Hepatic stellate cell (primary cell): ENCODE data around the gene SLC35B2.
A peak's percentile ranks its signal among the peaks of the same experiment; 100 is the strongest.

Experiments used
- DNase-seq: peaks from one replicate; pipeline ENCODE4 v3.0.0; 2011; ENCODE audit warnings: low spot score

SLC35B2 gene

GRCh38 chr6:44253307-44254101 is 3.8 kb downstream of the SLC35B2 start:
- DNase-seq, result no peak

GRCh38 chr6:44251576-44252524 is 5.5 kb downstream of the SLC35B2 start:
- no peak for DNase-seq

DNA sequence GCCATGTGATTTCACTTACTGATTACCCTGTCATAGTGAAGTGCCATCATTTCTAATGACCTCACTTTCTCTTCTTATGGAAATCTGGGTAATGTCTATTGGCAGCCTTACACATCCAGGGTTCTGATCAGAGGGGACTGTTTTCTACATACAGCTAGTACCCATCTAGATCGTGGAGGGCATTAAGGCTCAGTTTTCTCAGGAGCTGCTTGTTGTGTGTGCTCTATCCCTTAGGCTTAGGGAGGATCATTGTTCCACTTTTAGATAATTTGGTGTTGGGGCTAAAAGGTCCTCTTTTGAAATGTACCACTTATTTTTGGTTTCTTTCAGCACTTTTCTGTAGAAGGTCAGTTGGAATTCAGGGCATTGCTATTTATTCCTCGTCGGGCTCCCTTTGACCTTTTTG is 6.6 kb downstream of the SLC35B2 start:
- no peak for DNase-seq

DNA sequence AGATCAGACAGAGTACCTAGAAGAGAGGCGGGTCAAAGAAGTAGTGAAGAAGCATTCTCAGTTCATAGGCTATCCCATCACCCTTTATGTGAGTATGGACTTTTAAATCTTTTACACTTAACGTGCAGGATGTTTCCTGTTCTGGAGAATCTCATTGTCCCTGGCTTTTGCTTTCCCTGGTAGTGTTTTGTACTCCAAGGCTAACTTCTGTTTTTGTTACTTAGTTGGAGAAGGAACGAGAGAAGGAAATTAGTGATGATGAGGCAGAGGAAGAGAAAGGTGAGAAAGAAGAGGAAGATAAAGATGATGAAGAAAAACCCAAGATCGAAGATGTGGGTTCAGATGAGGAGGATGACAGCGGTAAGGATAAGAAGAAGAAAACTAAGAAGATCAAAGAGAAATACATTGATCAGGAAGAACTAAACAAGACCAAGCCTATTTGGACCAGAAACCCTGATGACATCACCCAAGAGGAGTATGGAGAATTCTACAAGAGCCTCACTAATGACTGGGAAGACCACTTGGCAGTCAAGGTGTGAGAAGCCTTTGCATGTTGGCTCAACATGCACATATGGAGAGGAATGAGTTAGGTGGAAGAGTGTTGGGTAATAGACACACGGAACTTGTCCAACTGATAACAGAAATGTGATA is 7.1 kb downstream of the SLC35B2 start:
- DNase-seq, result no peak

- no peak for DNase-seq
Observed at GRCh38 chr6:44249082-44249748, 8.1 kb downstream of the SLC35B2 start.

DNA sequence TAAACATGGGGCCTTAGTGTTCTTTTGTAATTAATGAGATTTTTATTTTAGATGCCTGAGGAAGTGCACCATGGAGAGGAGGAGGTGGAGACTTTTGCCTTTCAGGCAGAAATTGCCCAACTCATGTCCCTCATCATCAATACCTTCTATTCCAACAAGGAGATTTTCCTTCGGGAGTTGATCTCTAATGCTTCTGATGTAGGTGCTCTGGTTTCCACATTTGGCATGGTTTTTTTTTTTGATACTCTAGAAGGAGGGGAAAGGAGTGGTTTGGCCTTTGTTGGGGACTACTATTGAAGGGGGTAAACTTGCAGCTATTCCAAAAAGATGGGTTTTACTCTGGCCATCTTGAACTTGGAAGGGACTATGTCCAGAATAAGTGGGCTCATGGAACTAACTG is 8.7 kb downstream of the SLC35B2 start:
- no peak for DNase-seq

DNA sequence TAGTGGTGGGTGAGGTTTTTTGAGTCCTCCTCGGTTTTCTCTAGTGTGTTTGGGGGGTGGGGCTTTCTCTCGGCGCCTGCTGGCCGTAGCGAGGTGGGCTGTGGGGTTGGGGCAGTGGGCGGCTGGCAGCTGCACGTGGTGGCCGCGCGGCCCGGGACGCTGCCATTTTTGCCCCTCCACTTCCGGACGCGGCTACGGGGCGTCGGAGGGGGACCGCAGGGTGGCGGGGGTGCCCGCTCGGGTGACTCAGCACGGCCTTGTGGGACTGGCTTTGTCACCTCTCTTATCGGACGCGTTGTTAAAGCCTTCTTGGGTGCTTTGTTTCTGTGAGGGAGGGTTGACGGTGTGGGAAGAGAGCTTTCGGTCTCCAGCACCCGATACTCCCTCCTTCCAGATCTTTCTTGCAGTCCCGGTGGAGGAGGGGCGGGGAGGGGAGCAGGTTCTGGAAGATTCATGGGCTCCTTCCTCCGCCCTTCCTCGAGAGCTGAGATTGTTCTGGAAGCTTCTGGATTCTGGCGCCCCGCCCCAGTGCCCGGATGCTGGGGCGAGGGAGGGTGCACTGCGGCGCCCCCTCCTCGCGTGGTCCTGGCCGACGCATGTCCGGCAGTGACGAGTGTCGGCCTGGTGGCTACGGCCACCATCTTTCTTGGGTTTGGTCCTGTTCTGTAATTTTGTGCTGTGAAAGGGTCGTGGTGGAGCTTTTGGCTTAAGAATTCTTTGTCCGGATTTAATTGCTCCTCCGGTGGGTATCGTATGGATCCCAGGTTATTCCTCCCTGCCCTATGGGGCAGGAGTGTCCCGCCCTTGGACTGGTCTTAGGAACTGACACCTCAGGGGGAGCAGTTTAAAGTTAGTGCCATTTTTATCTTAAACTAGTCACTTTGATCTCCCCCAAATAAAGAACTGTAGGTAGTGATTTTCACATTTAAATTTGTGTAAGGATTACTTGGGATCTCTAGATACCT is 9.7 kb downstream of the SLC35B2 start:
- peak; percentile 59 for DNase-seq

GRCh38 chr6:44246663-44247337 is 10.5 kb downstream of the SLC35B2 start, which contains the start of gene HSP90AB1:
Gene HSP90AB1, plus strand, starts transcription at chr6:44247101. Its CDS starts 1,529 bp downstream, at chr6:44248630.
- peak; percentile 96 for DNase-seq

DNA sequence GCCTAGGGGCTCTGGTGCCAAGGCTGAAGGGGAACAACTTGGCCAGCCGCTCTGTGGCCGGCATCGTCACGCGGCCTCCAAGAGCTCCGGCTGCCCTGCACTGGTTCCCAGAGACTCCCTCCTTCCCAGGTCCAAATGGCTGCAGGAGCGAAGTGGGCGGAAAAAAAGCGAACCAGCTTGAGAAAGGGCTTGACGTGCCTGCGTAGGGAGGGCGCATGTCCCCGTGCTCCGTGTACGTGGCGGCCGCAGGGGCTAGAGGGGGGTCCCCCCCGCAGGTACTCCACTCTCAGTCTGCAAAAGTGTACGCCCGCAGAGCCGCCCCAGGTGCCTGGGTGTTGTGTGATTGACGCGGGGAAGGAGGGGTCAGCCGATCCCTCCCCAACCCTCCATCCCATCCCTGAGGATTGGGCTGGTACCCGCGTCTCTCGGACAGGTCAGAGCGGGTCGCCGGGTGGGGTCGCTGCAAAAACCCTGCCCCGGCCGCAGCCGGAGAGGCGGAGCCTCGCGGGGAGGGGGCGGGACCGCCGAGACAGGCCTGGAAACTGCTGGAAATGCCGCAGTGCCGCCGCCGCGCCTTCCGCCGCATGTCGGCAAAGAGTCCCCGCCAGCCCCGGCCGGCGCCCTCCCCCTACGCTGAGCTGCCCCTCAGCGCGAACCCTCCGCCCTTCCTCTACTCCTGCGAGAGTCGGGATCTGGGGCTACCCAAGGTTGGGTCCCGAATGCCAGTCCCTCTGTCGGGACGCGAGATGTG is 11.2 kb downstream of the SLC35B2 start:
- peak; percentile 78 for DNase-seq

- DNase-seq, result no peak
Observed at GRCh38 chr6:44245391-44245911, 11.9 kb downstream of the SLC35B2 start.

DNA sequence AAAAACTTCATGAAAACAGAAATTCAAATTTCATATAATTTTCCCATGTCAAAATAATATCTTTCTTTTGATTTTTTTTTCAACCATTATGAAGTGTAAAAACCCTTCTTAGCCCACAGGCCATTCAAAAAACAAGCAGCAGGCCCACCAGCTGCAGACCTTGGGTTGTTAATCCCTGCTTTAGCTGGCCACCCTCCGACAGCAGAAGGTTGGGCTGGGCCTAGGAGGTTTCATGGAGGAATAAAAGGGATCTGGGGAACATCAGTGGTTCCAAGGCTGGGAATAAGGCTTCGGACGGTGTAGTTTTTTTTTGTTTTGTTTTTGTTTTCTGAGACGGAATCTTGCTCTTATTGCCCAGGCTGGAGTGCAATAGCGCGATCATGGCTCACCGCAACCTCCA is 14.0 kb downstream of the SLC35B2 start:
- DNase-seq, result no peak

- DNase-seq, result no peak
Observed at GRCh38 chr6:44238687-44239350, 18.5 kb downstream of the SLC35B2 start.

DNA sequence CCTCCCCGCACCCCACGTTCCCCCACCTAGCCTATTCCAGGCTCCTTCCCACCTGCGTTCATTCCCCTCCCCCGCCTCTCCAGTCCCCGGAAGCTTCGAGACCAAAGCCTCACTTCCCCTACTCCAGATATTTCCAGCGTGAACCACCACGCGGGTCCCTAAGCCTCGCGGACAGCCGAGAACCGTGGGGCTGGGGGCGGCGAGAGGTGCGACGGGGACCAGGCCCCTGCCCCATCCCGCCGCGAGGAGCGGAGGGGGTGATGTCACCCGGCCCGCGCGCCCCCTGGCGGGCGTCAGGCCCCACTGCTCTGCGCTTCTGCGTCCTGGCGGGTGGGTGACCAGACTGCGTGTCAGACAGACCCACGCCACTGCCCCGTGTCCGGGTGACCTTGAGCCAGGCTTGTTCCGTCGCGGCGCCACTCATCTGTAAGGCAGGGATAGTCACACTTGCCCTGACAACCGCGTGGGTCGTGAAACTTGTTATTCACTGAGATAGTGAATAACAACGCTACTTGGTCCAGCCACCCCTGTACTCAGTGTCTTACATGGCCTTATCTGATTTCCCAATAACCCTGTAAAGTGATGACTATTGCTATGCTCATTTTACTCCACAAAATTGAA is 19.4 kb downstream of the SLC35B2 start:
- DNase-seq, result peak; percentile 87

DNA sequence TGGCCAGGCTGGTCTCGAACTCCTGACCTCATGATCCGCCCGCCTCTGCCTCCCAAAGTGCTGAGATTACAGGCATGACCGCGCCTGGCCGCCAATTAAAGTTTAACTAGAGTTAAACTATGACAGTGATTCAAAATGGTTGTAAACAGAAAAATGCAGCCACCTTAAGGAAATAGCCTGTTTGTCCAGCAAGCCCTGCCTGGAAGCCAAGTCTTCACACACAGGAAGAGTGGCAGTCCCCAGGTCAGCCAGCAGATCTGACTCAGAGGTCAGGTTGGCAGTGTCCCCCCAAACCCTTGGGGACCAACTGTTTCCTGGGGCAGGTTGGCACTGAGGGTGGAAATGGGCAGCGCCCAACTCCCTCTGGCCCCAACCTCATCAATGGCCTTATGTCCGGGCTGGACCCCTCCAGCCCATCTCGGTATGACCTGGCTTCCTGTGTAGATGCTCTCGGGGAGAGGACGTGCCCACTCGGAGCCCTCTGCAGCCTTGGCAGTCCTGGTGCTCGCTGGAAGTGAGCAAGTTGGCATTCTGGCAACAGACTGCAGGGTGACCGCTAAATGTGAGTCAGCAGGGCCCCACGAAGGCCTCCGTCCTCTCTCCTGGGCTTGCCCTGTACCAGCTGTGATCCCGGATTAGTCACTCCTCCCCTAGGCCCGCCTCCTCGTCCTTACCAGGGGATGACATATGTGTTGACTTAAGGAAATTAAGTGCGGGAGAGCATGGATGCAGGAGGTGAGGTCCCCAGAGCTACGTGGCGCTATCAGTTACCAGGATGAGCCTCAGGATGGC is 20.1 kb downstream of the SLC35B2 start:
- DNase-seq, result peak; percentile 98

- DNase-seq, result no peak
Observed at GRCh38 chr6:44235891-44236516, 21.3 kb downstream of the SLC35B2 start.

GRCh38 chr6:44235269-44235668 is 22.1 kb downstream of the SLC35B2 start:
- no peak for DNase-seq
